Upper lobe of right lung (tissue), 1 donor: ENCODE data around the gene COL24A1. TPM values are rescaled to one million over a fixed set of nuclear protein-coding genes. Genes with fewer than 3 reads are reported as not detected.
"Not testable (repeated sequence)": the region's sequence is repeated elsewhere in the genome, so short reads cannot be mapped to it uniquely, and the experiment has no call there.

Experiments
- ATAC-seq: fragments of 200-7000 bp; cut with Tn5 transposase; one replicate; pipeline ENCODE4 v1.9.1; 2020; ENCODE audit warnings: mild to moderate bottlenecking, moderate library complexity
- DNase-seq: peaks from one replicate; pipeline ENCODE4 v3.0.0-alpha.2; 2020
- H3K27ac ChIP-seq: fragments of 200-600 bp; one replicate; pipeline ENCODE4 v1.8.0; 2022
- H3K27me3 ChIP-seq: fragments of 200-600 bp; one replicate; pipeline ENCODE4 v1.8.0; 2022; ENCODE audit warnings: mild to moderate bottlenecking
- H3K36me3 ChIP-seq: fragments of 200-600 bp; one replicate; pipeline ENCODE4 v1.8.0; 2022
- H3K4me1 ChIP-seq: fragments of 200-600 bp; one replicate; pipeline ENCODE4 v1.8.0; 2022
- H3K4me3 ChIP-seq: fragments of 200-600 bp; one replicate; pipeline ENCODE4 v1.8.0; 2022; ENCODE audit warnings: mild to moderate bottlenecking
- H3K9me3 ChIP-seq: fragments of 200-600 bp; one replicate; pipeline ENCODE4 v1.8.0; 2022
- CTCF ChIP-seq: fragments of 200-600 bp; IDR thresholded peaks from one replicate; pipeline ENCODE4 v1.8.0; 2022; ENCODE audit warnings: antibody characterized with exemption
- intact Hi-C: fragments of 100-400 bp; cut with DNase I; formaldehyde crosslinking; loops from one replicate; pipeline ENCODE4 v1.11.0; 2022
- total RNA-seq: library from RNA; stranded (reverse); fragmentation: NEBNext Ultra II Directional; extraction: Animal tissue kit (Norgen Biotek cat#: 25700); gene quantifications from one replicate; pipeline ENCODE4 v1.2.1, GENCODE V29; 2021
- donor health status: DM: no; HTN: yes; CAD: no; lungs with severe emphysema.

The COL24A1 gene
- total RNA-seq, 1 donor from 2014 or later: 1.6 TPM

- intact Hi-C loops: no loop called here
- Histone ChIP-seq H3K4me1 (no peaks in the 10 kb centered on the region), H3K27ac (no peak overlapping the region), H3K4me3 (no peak overlapping the region), H3K9me3 (no peaks in the 10 kb centered on the region), H3K27me3 (no peaks in the 10 kb centered on the region), H3K36me3 (no peaks in the 10 kb centered on the region)
- DNase-seq (no peak), ATAC-seq (no peak)
- TF ChIP-seq CTCF: no peak
Measured at GRCh38 chr1:85962457-85962856, 194.1 kb downstream of the COL24A1 start.

GRCh38 chr1:85957760-85958159 lies 198.8 kb downstream of the COL24A1 start:
- no peak for ATAC-seq
- no peak for TF ChIP-seq CTCF
- no peak overlapping the region for H3K4me3 ChIP-seq
- no peaks in the 10 kb centered on the region for H3K4me1 ChIP-seq
- no peak overlapping the region for H3K27ac ChIP-seq
- DNase-seq: no peak
- H3K9me3 ChIP-seq: no peaks in the 10 kb centered on the region
- H3K36me3 ChIP-seq: no peaks in the 10 kb centered on the region
- intact Hi-C loops: no loop called here
- H3K27me3 ChIP-seq: no peaks in the 10 kb centered on the region

GRCh38 chr1:85955218-85955617 lies 201.4 kb downstream of the COL24A1 start:
- H3K4me3 ChIP-seq, intact Hi-C loops, H3K36me3 ChIP-seq, H3K9me3 ChIP-seq, ATAC-seq, H3K27ac ChIP-seq, H3K27me3 ChIP-seq, H3K4me1 ChIP-seq, DNase-seq: not testable (repeated sequence)

GRCh38 chr1:85952460-85952859 lies 204.1 kb downstream of the COL24A1 start:
- H3K4me1 ChIP-seq: no peaks in the 10 kb centered on the region
- ATAC-seq (no peak), DNase-seq (no peak)
- no peaks in the 10 kb centered on the region for H3K36me3 ChIP-seq
- intact Hi-C loops: no loop called here
- H3K9me3 ChIP-seq: no peaks in the 10 kb centered on the region
- H3K4me3 ChIP-seq: no peak overlapping the region
- TF ChIP-seq CTCF: no peak
- H3K27me3 ChIP-seq: no peaks in the 10 kb centered on the region
- no peak overlapping the region for H3K27ac ChIP-seq

- no peak for DNase-seq
- ATAC-seq: no peak
- H3K27me3 ChIP-seq: no peaks in the 10 kb centered on the region
- no peak overlapping the region for H3K4me3 ChIP-seq
- H3K27ac ChIP-seq: no peak overlapping the region
- H3K36me3 ChIP-seq: no peaks in the 10 kb centered on the region
- intact Hi-C loops: no loop called here
- TF ChIP-seq CTCF: no peak
- H3K4me1 ChIP-seq: no peaks in the 10 kb centered on the region
- no peaks in the 10 kb centered on the region for H3K9me3 ChIP-seq
Measured at GRCh38 chr1:85947186-85947585, 209.4 kb downstream of the COL24A1 start.

GRCh38 chr1:85943945-85944344 lies 212.6 kb downstream of the COL24A1 start:
- Histone ChIP-seq H3K36me3 (no peaks in the 10 kb centered on the region), H3K27me3 (no peaks in the 10 kb centered on the region), H3K27ac (no peak overlapping the region), H3K4me3 (no peak overlapping the region), H3K9me3 (no peaks in the 10 kb centered on the region), H3K4me1 (no peaks in the 10 kb centered on the region)
- TF ChIP-seq CTCF: no peak
- ATAC-seq (no peak), DNase-seq (no peak)
- intact Hi-C loops: no loop called here
